HG03066 (cell line): ENCODE results near the gene HSPH1.

Experiments used
- ATAC-seq: cut with Tn5 transposase; IDR thresholded peaks from one replicate; pipeline ENCODE4 v1.9.1; 2021; ENCODE audit warnings: low read depth; ENCODE audit not compliant: unreplicated experiment

HSPH1 gene

GRCh38 chr13:31134039-31134711, 27.5 kb downstream of the HSPH1 start:
- no peak for ATAC-seq

- no peak for ATAC-seq
Measured at GRCh38 chr13:31133621-31134020, 28.1 kb downstream of the HSPH1 start.

- ATAC-seq = no peak
Measured at GRCh38 chr13:31131470-31131961, 30.2 kb downstream of the HSPH1 start.

GRCh38 chr13:31129419-31129818, 32.3 kb downstream of the HSPH1 start:
- no peak for ATAC-seq

GRCh38 chr13:31124204-31124603, 37.5 kb downstream of the HSPH1 start:
- ATAC-seq = no peak

GRCh38 chr13:31122544-31123260, 39.0 kb downstream of the HSPH1 start:
- ATAC-seq = no peak

GRCh38 chr13:31122143-31122542, 39.6 kb downstream of the HSPH1 start:
- ATAC-seq = no peak

- ATAC-seq = no peak
Measured at GRCh38 chr13:31121379-31122140, 40.1 kb downstream of the HSPH1 start.

- no peak for ATAC-seq
Measured at GRCh38 chr13:31119966-31120700, 41.6 kb downstream of the HSPH1 start.

GRCh38 chr13:31119526-31119925, 42.2 kb downstream of the HSPH1 start:
- no peak for ATAC-seq

- ATAC-seq = no peak
Measured at GRCh38 chr13:31116224-31116623, 45.5 kb downstream of the HSPH1 start.

GRCh38 chr13:31115616-31116015, 46.1 kb downstream of the HSPH1 start:
- ATAC-seq = no peak

- no peak for ATAC-seq
Measured at GRCh38 chr13:31114641-31115040, 47.1 kb downstream of the HSPH1 start.

GRCh38 chr13:31111136-31111535, 50.6 kb downstream of the HSPH1 start:
- no peak for ATAC-seq

- no peak for ATAC-seq
Measured at GRCh38 chr13:31110617-31111016, 51.1 kb downstream of the HSPH1 start.

- ATAC-seq = no peak
Measured at GRCh38 chr13:31110169-31110568, 51.5 kb downstream of the HSPH1 start.

- ATAC-seq = no peak
Measured at GRCh38 chr13:31107109-31107508, 54.6 kb downstream of the HSPH1 start.

- ATAC-seq = no peak
Measured at GRCh38 chr13:31105856-31106255, 55.8 kb downstream of the HSPH1 start.

GRCh38 chr13:31105020-31105795, 56.5 kb downstream of the HSPH1 start:
- ATAC-seq = no peak

- ATAC-seq = no peak
Measured at GRCh38 chr13:31102905-31103304, 58.8 kb downstream of the HSPH1 start.
